Ureter (tissue), 1 donor: ENCODE data around the gene PPP1R13L. TPM values are rescaled to one million over a fixed set of nuclear protein-coding genes. Genes with fewer than 3 reads are reported as not detected.

Experiments used
- DNase-seq: peaks from one replicate; pipeline ENCODE4 v3.0.0-alpha.2; 2020; ENCODE audit warnings: low spot score
- total RNA-seq: library from RNA; stranded (reverse); gene quantifications from one replicate; pipeline ENCODE4 v1.2.4, GENCODE V29; 2023
- donor health status: DM: yes; HTN: yes; CAD: no.

PPP1R13L gene
- total RNA-seq, 1 donor from 2014 or later = 108 TPM

- DNase-seq = no peak
Measured at GRCh38 chr19:45407091-45407375, 2.2 kb upstream of the PPP1R13L start.

GRCh38 chr19:45406226-45407090 lies 1.6 kb upstream of the PPP1R13L start, which contains the start of gene POLR1G:
Gene POLR1G (plus strand): TSS chr19:45406644. CDS start chr19:45406697, 53 bp downstream.
- peak; percentile 81 for DNase-seq

- peak; percentile 90 for DNase-seq
Measured at GRCh38 chr19:45405435-45406225, 761 bp upstream of the PPP1R13L start.

GRCh38 chr19:45403781-45404556 lies 900 bp downstream of the PPP1R13L start:
- peak; percentile 85 for DNase-seq

GRCh38 chr19:45403272-45403671 lies 1.6 kb downstream of the PPP1R13L start:
- DNase-seq = no peak

GRCh38 chr19:45402298-45403061 lies 2.4 kb downstream of the PPP1R13L start:
- peak; percentile 68 for DNase-seq

GRCh38 chr19:45401815-45402214 lies 3.1 kb downstream of the PPP1R13L start:
- DNase-seq = no peak

GRCh38 chr19:45400192-45400591 lies 4.7 kb downstream of the PPP1R13L start:
- peak; percentile 82 for DNase-seq

GRCh38 chr19:45395821-45396617 lies 8.8 kb downstream of the PPP1R13L start:
- no peak for DNase-seq

- DNase-seq = no peak
Measured at GRCh38 chr19:45391871-45392665, 12.8 kb downstream of the PPP1R13L start.

- no peak for DNase-seq
Measured at GRCh38 chr19:45391346-45391745, 13.5 kb downstream of the PPP1R13L start.

GRCh38 chr19:45385392-45386221 lies 19.3 kb downstream of the PPP1R13L start:
- no peak for DNase-seq

GRCh38 chr19:45382426-45382825 lies 22.4 kb downstream of the PPP1R13L start:
- DNase-seq = no peak

- DNase-seq = no peak
Measured at GRCh38 chr19:45380107-45380506, 24.8 kb downstream of the PPP1R13L start.

- peak; percentile 42 for DNase-seq
Measured at GRCh38 chr19:45376045-45376724, 28.7 kb downstream of the PPP1R13L start.

- DNase-seq = peak; percentile 100
Measured at GRCh38 chr19:45370410-45371204, 34.3 kb downstream of the PPP1R13L start, which contains the start of gene ERCC2. Gene ERCC2 (minus strand): TSS chr19:45370573. CDS start chr19:45370540, 33 bp downstream.

GRCh38 chr19:45368737-45369340 lies 36.0 kb downstream of the PPP1R13L start:
- DNase-seq = peak; percentile 41
